HG03342 (cell line): Measurements from ENCODE around the gene GNGT2.
"Not testable (repeated sequence)": the region's sequence is repeated elsewhere in the genome, so short reads cannot be mapped to it uniquely, and the experiment has no call there.

Source experiments
- ATAC-seq: cut with Tn5 transposase; IDR thresholded peaks from one replicate; pipeline ENCODE4 v1.9.1; 2021; ENCODE audit warnings: mild to moderate bottlenecking, moderate library complexity; ENCODE audit not compliant: unreplicated experiment

GNGT2 gene

DNA sequence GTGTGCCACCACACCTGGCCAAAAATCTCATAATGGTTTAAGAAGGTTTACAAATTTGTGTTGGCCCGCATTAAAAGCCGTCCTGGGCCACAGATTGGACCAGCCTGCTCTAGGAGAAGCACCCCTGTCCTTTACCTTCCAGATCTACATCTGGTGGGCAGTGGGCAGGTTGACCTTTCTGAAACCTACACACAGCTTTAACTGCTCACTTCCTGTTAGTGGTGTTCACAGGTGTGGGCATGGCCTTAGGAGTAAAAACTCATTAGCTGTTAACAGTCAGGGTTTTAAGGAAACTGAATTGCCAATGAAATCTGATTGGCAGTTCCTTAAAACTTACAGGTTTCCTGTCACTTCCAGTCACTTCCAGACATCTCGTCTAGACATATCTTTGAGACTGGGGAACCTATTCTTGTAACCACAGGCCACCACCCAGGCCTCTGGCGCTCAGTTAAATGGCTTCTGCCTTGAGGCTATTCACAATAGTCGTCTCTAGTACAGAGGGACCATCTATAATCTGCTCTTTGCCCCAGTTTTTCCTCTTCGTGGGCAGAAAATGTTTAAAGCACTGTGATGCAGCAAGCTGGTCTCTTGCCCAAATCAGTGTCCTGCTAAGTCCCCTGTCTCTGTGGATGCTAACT, 29.3 kb downstream of the GNGT2 start:
- no peak for ATAC-seq

GRCh38 chr17:49180303-49180702, 30.1 kb downstream of the GNGT2 start:
- no peak for ATAC-seq

- ATAC-seq, result not testable (repeated sequence)
Measured at GRCh38 chr17:49175978-49176377, 34.4 kb downstream of the GNGT2 start.

- not testable (repeated sequence) for ATAC-seq
Measured at GRCh38 chr17:49170711-49171110, 39.7 kb downstream of the GNGT2 start.

- no peak for ATAC-seq
Measured at GRCh38 chr17:49170216-49170615, 40.2 kb downstream of the GNGT2 start.

GRCh38 chr17:49168706-49169105, 41.7 kb downstream of the GNGT2 start:
- no peak for ATAC-seq

- ATAC-seq, result no peak
Measured at GRCh38 chr17:49165143-49165542, 45.2 kb downstream of the GNGT2 start.

DNA sequence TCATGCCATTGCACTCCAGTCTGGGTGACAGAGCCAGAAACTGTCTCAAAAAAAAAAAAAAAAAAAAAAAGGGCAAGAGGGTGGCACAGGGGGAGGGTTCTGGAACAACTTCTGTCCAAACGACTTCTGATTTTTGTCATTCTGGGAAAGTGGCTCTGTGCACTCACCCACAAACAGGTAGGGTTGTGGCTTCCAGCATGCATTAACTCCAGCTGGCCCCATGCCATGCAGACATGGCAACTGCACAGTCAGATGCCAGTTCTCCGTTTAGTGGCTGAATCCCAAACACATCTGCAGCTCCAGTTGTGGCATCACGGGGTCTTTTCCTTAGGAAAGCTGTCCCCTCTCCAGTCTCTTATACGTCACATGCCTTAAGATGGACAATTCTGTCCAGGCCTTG, 47.5 kb downstream of the GNGT2 start:
- no peak for ATAC-seq

DNA sequence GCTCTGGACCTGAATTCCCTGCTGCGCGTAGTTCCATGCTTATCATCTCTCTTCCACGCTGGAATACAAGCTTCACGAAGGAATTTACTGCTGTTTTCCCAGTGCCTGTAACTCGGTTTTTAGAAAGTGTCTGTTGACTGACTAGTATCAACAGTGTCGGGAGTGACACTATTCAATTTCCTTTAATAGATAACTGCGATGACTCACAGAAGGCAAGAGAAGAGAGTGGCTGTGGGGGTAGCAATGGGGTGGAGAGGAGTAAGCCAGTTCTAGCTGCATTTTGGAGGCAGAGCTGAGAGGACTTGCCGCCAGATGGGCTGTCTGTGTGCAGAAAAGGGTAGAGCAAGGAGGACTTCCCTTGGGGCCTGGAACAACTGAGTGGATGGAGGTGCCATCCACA, 52.6 kb downstream of the GNGT2 start:
- no peak for ATAC-seq

DNA sequence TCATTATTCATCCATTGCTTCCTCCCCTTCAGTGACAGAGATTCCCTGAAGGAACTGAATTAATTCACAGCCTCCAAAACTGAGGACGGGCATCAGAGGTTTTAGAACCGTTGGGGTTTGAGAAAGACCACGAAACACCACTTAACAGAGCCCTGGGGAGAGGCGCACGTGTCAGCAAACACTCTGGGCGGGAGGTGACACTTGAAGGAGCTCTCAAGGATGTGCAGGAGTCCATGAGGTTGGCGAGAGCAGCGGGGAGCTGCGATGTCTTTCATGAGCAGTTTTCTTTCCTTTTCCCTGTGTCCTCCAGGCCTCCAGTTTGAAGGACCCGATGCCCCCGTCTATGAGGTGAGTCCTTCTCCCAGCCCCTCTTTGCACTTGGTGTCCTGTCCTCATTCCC, 54.1 kb downstream of the GNGT2 start:
- ATAC-seq, result no peak
